OCI-LY1 (cell line): ENCODE data around the gene CHCHD6.

Experiments
- EZH2 ChIP-seq: fragments of 200-600 bp; sonication (generic), shearing (Covaris generic); IDR thresholded peaks from 2 replicates; pipeline ENCODE4 v1.8.0; 2017; ENCODE audit warnings: borderline replicate concordance, mixed run types, mild to moderate bottlenecking, antibody characterized with exemption, low read length, moderate library complexity, mixed read lengths
- TF ChIP-seq, protein P1 (sequence below): fragments of 200-600 bp; sonication (generic), shearing (Covaris generic); IDR thresholded peaks from 2 replicates; pipeline ENCODE4 v1.5.1; 2017; ENCODE audit warnings: mild to moderate bottlenecking, antibody characterized with exemption, low read length, moderate library complexity, mixed read lengths

DNA sequence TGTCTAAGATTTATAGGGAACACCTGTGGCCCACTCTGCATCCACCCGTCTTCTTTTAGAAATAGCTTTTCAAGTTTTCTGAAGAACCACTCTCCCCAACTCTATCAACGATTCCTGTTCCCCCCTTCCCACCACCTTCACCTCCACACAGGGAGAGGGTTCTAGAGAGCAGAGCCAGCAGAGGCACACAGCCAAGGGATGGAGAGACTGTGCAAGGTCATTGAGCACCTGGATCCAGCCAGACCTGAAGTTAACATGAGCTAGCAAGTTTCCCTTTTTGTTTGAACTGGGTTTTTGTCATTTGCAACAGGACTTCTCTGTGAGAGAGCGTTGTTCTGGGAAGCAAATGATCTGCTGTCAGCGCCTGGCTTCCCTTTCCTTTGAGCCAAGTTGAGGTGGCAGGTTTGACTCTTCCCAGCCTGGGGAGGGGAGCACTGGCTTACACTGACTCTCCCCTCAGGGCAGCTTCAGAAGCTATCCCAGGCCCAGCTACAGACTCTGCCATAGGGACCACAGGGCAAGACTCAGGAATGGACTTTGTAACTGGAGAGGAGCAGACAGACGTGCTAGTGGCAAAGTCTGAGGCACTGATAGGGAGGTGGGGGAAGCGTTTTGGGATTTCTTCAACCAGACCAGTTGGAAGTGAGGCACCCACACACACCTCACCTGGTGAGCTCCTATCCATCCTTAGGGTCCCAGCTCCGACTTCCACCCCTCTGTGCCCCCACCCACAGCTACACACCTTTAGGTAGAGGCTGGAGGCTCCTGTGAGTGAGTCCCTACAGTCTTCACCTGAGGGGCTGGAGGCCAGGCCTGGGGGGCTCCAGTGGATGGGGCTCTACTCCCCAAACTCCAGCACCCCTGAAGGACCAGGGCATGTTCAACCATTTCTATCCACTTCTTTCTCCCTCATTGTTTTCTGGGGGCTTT is 259.5 kb downstream of the CHCHD6 start:
- TF ChIP-seq, protein P1, sequence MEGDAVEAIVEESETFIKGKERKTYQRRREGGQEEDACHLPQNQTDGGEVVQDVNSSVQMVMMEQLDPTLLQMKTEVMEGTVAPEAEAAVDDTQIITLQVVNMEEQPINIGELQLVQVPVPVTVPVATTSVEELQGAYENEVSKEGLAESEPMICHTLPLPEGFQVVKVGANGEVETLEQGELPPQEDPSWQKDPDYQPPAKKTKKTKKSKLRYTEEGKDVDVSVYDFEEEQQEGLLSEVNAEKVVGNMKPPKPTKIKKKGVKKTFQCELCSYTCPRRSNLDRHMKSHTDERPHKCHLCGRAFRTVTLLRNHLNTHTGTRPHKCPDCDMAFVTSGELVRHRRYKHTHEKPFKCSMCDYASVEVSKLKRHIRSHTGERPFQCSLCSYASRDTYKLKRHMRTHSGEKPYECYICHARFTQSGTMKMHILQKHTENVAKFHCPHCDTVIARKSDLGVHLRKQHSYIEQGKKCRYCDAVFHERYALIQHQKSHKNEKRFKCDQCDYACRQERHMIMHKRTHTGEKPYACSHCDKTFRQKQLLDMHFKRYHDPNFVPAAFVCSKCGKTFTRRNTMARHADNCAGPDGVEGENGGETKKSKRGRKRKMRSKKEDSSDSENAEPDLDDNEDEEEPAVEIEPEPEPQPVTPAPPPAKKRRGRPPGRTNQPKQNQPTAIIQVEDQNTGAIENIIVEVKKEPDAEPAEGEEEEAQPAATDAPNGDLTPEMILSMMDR = no peak
- no peak for TF ChIP-seq EZH2
